ENCODE results near the gene ZNF407.

- peak; percentile 64 to 85 (median 76) for TF ChIP-seq CTCF (IDR thresholded peaks at IDR 0.05)
- no peak for TF ChIP-seq POLR2A (IDR thresholded peaks at IDR 0.05)
Observed at GRCh38 chr18:74551936-74552555, 45.6 kb upstream of the ZNF407 start.

All from adrenal gland (tissue), 5 donors.